M059J (cell line): Measurements from ENCODE around the gene IRAK1. TPM values are rescaled to one million over a fixed set of nuclear protein-coding genes. Genes with fewer than 3 reads are reported as not detected.

Source experiments
- DNase-seq: peaks from one replicate; pipeline ENCODE4 v3.0.0-alpha.2; 2012; ENCODE audit warnings: low read depth
- total RNA-seq: library from RNA; depleted of rRNA; stranded (reverse); fragments of >200 nt; shearing (Covaris generic); gene quantifications from 2 replicates; pipeline ENCODE4 v1.2.3, GENCODE V29; 2014; rRNA removed

IRAK1 gene
- 89.3 and 152 TPM in 2 replicates for total RNA-seq

DNA sequence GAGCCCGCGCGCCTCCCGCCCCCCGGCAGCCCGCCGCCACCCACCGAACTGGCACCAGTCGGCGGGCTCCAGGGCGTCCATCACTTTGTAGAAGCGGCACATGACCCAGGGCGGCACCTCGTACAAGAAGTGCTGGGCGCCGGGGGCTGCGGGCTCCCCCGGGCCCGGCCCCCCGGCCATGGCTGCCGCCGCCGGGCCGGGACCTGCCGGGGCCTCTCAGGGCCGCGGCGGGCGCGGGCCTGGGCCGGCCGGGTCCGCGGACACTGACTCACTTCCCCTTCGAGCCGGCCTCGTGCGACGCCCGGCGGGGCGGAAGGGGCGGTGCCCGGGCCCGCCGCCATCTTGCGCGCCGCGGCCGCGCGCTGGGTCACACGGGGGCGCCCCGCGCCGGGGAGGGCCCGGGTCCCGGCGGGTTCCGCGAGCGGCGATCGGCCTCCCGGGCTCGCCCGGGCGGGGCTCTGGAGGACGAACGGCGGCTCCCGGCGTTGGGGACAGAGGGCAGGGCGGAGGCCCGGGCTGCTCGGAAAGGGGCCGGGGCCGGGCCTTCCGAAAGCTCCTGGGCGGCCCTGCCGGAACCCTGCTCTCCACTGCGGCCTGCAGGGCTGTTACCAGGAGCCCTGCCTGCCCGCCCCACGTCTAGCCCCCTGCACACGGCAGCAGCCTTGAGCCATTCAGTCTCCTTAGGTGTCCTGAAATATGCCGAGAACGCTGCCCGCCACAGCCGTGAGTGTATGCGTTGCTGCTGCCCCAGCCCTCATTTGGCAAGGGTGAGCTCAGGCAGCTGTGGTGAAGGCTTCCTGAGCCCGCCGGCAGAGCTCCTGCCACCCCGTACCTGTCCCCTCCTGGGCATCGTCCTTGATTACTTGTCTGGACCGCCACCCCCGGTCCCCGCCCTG is at the start of gene IRAK1:
Gene IRAK1, minus strand, starts transcription at position 270 of the 896 bp plus-strand sequence. Its CDS starts 90 bp downstream, at position 180.
- DNase-seq, result peak; percentile 74

DNA sequence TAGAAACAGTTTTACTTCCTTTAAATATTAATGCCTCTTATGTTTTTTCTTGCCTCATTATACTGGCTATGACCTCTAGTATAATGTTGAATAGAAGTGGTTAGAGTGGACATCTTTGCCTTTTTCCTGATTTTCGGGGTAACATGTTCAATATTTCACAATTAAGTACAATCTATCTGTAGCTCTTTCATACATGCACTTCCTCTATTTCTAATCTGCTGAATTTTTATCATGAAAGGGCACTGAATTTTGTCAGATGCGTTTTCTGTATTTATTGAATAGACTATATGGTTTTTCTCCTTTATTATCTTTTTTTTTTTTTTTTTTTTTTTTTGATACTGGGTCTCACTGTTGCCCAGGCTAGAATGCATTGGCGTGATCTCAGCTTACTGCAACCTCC is 48.9 kb upstream of the IRAK1 start:
- no peak for DNase-seq

DNA sequence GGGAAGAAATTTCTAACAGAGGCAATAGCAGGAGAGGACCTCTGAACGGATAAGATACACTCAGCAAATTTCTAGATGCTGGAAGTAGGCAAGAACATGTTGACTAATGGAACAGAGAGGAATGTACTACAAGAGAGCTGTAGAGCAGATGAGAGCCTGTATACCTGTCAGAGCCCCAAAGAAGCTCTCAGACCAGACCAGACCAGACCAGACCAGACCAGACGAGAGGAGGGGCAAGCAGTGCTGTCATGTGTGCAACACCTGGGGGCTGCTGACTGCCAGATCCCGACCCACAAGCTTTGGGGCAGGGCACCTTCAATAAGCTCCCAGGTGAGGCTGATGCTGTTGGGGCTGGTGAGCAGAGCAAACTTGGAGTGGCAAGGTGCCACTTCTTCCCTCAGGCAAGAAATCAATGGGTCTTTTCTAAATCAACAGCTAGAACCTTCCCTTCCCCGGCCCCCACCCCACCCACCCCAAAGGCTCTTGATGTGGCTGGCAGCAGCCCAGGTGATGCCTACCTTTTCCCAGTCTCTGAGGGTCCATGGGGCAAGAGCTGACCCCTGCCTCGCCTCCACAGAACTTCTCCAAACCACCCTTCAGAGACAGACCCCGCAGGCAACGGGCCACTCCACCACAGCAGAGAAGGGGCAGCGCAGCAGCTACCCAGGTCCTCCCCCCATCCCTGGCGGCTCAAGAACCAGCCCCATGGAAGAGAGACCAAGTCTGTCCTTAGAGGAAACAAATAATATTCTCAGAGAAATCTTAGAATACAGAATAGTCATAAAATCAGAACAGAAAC is 45.1 kb upstream of the IRAK1 start:
- no peak for DNase-seq

DNA sequence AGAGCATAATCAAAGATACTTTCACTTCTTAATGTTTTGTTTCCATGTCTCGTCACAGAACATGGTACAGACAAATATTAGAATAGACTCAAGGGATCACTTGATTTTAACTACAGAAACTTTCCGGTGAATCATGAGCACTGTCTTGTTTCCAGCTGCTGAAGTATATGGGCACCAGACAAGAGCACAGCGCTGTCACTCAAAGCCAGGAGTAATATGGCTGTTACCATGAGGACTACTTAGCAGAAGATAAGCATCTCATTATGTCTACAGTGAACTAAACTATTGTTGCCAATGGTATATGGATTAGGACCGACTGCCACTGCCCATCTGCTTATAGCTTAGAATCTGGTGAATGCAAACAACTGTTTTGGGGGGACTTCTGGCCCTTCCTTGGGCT is 43.5 kb upstream of the IRAK1 start:
- DNase-seq, result no peak

DNA sequence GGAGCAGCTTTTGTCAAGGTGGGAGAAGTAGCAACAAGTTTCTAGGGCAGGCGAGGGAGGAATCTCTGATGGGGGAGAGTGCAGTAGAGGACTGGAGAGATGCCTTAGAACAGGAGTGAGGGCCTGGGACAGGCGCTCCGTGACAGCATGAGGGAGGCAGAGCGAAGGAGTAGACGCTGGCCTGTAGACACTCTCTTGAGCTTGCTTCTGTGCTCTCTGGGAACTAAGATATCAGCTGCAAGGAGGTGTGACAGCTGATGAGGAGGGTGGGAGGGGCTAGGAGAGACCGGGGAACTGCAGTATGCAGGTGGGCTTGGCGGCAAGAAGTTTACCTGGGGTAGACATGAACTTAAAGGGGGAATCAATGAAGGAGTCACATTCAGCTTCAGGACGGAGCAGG is 42.1 kb upstream of the IRAK1 start:
- no peak for DNase-seq

DNA sequence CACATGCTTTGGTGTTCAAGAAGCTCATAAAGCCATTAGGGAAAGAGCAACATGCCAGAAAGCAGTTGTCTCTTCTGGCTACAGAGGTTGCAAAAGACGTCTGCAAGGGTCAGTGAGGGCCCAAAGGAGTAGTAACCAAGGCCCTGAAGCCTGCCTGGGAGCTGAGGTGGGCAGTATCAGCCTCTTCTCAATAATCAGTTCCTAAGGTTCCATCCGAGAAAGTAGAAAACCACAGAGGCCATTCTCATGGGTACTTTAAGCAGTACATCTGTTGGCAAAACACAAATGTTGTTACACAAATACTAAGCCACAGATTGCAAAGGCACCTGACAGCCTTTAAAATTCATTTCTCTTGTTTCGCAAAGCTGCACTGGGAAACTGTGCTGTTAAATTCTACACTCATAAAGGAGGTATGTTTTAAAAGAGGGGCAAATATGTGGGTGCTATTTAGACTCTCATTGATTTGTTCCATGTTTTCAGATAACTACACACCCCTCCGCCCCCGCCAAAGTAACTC is 40.1 kb upstream of the IRAK1 start:
- no peak for DNase-seq

DNA sequence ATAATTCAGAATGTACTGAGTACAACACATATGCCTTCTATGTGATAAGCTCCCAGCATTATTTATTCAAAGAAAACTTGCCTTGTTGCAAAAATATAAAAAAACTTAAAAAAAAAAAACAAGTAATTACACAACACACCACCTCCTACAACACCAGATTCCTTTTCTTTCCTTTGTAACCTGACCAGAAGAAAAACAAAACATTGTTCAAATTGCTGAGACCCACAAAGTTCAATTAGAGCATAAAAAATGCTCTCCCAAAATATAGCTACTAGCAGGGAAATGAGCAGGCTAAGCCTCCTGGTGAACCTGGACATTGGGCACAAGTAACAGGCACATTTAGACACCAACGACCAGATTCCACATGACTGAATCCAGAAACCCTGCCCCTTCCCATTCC is 39.5 kb upstream of the IRAK1 start:
- DNase-seq, result no peak

DNA sequence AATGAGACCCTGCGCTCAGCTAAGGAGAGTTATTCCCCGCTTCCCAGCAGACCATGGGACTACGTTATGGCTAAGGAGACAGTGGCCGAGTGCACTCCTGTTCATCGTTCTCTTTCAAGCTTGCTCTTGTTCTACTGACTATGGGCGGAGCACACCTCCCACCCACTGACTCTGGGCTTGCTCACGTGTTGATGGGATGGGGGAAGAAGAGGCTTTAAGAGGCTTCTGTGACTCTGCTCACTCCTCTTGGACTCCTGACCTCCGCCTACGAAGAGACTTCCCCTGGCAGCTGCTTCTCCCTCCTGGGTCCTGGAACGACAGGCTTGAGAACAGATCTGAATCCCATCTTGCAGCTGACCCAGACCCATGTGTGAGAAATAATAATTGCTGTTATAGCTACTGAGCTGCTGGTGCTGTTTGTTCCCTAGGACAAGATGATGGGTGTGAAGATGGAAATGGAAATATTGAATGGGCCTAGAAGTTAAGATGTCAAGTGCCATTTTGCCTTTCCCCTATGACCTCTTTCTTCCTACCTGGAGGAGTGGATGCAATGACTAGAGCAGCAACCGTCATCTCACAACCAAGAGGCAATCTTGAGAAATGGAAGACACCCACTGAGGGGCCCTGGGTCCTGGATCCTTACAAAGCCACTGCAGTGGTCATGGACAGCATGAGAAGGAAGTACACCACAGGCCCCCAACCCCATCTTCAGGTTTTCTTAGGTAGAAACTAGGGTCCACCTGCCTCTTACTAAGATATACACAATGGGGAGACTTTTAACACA is 38.7 kb upstream of the IRAK1 start:
- DNase-seq, result no peak

DNA sequence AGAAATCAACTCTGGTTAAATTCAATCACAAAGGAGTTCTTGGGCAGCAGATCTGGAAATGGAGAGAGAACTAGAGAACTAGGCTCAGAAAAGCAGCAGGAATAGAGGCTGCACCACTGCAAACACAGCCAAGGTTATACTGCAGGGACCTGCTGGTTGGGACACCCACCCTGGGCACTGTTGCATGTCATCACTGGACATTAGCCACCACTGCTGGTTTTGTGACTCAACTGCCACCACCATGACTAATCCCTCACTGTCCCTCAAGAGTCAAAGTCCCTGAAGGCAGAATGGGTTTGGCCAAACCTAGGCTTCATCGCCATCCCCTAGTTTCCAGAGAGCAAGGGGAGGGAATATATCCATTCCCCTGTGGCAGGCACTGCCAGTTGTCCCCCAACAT is 38.1 kb upstream of the IRAK1 start:
- peak; percentile 22 for DNase-seq

DNA sequence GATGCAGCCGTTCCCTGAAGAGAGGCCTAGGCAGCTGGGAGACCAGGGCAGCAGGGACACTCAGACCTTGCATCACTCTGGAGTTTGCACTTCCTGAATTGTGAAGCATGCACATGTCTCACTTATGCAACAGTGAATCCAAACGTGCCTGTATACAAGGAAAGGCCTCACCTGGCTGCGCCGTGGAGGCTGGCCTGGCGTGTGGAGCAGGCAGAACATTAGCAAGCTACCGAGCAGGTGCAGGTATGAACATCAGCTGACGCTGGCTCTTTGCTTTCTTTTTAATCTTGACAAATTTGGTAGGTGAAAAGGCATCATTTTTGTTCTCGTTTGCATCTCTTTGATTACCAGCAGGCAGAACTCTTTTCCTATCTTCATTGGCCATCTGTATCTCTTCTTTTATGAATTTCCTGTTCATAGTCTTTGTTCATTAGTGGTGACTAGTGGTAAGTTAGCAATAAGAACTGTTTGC is 37.1 kb upstream of the IRAK1 start:
- DNase-seq, result no peak

DNA sequence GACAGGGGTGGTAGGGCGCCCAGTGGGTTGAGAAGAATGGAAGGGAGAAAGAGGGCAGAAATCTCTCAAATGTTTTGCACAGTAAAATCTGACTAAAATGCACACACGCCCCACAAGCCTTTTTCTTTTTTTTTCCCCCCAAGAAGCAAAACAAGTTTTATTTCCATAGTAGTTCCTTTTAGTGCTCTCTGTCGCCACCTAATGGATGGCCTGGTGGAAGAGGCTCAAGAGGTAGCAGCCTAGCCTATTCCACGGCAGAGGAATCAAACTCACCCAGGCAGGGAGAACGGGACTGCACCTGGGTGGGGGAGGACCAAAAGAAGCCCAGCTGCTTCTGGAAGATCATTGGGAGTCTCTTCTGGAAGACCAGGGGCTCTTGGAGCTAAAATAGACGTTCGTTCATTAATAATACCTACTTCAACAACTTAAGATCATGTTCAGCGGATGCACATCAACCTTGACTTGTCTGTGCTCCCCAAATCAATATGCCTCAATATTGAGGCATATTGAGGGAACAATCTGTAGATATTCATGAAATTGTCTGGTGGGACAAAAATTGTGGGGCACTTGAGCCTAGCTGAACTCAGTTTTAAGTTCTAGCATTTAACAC is 31.6 kb upstream of the IRAK1 start:
- peak; percentile 62 for DNase-seq

DNA sequence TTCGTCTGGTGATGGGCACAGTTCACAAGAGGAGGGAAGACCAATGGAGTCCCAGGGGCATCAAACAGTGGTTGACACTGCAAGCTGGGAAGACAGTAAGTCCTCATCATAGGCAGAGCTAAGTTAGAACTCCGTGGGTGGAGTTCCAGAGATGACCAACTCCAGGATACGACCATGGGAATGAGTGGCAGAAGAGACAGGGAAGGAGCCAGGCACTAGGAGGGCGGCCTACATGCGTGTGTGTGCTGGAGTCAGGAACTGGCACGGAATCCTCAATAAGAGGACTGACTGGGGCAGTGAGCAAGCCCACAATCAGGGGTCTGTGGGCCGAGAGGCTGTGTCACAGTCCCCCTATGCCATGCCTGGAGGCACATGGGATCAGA is 30.4 kb upstream of the IRAK1 start:
- no peak for DNase-seq

DNA sequence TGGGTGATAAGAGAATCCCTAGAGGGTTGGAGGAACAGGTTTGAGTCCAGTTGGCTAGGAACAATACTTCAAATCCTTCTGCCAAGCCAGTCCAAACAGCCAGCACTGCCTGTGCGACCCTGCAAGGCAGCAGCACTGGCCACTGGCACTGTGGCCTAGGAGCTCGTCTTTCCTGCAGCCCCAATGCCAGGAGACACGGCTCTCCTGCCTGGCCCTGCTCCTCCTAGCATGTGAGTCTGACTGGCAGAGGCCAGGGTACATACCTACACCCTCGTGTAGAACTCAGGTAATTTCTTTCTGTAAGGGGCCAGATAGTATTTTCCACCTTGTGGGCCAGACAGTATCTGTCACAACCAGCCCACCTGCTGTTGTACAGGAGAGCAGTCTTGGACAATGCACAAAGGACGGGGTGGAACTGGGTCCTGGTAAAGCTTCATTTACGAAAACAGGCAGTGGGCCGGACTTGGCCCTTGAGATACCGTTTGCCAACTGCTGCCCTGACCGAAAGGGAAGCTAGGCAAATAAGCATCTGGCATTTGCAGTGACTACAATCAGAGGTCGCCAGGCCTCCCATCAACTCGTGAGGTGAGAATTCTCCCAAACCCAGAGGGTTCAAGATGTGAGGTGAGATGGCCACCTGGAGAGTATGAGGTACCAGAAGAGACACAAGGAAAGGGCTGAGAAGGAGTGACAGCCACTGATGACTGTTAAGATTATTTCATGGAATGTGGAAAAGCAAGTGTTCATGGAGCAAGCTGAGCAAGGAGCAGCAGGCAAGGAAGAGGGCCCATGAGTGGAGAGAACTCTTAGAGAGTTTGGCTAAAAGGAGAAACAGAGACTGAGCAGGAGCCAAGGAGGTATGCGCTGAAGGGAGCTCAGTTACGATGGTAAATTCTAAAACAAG is 29.8 kb upstream of the IRAK1 start:
- DNase-seq, result no peak

DNA sequence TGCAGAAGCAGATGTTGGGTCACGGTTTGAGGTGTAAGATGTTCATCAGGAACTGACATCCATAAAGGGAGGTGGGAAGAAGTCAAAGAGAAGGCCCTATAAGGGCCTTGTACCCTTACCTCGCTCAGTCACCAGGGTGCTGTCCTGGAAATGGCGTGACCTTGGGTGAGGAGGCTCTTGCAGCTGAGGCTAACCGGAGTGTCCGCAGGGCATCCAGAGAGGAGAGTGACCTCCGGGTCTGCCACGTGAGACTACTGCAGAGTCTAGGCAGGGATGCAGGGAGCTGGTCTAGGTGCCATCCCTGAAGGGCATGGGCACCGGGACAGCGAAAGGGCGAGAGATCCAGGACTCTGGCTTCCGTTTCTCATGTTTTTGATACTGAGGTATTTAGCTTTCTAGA is 28.7 kb upstream of the IRAK1 start:
- no peak for DNase-seq

DNA sequence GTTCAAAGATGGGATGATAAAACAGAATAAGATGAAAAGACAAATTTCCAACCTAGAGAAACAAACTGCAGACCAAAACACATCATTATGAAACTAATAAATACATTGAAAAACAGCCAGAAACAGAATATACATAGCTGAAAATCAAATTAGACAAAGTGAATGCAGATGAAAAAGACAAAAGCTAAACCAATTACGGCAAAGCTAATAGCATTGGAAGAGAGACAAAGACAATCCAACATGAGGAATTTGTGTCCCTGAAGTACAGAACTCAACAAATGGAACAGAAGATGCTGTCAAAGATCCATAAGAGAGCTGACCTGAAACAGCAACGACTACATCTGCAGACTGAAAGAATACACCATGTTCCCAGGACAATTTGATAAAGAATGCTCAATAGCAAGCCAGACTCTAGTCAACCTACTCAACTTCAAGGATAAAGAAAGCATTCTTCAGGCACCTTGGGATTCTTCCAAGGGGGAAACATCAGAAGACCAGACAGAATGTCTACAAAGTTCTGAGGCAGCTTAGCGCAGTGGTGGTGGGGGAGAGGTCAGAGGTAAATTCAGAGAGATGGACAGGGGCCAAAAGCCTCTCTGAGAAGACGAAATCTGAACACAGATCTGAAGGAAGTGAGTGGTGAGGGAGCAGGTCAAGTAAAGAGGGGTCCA is 27.4 kb upstream of the IRAK1 start:
- no peak for DNase-seq

DNA sequence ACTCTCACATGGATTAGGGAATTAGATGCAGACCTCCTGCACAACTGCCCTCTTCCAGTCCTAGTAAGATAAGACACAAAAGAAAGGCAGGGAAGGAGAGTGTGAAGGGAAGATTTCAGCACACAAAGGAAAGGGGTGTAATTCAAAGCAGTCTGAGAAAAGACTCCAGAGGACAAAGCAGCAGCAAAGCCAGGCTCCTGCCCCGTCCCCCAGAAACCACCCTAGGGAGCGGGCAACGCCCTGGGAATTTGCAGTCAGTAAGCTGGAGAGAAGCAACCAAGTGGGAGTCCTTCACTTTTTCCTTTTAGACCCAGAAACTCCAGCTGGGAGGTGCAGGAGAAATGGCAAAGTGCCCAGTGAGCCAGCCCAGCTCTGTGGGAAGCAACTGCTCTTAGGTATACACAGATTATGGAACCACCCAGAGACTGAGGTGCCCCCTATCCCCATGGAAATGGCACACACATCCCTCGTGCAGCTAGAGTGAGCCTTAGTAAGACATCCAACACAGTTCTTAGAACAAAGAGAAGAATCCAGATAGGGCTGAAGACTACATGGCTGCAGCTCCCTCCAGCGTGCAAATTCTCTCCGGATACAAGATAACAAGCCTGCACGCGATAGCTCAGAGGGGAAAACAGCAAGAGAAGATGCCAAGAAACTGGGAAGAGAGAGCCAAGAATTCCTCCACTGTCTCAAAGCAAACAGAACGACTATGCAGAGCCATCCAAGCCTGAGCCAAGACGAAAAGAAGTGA is 26.5 kb upstream of the IRAK1 start:
- DNase-seq, result peak; percentile 62

DNA sequence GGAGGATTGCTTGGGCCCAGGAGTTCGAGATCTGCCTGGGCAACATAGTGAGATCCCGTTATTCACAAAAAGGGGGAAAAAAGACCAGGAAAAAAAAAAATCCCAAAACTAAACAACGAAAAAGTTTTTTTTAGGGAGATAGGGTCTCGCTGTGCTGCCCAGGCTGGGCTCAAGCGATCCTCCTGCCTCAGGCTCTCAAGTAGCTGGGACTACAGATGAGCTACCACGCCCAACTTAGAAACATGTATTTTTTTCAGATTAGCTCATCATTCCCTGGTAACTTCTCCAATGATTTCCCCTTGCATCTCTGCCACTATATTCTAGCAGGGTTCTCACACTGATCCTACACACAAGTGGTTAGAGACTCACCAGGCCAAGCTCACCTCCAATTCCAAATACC is 24.4 kb upstream of the IRAK1 start:
- DNase-seq, result no peak

DNA sequence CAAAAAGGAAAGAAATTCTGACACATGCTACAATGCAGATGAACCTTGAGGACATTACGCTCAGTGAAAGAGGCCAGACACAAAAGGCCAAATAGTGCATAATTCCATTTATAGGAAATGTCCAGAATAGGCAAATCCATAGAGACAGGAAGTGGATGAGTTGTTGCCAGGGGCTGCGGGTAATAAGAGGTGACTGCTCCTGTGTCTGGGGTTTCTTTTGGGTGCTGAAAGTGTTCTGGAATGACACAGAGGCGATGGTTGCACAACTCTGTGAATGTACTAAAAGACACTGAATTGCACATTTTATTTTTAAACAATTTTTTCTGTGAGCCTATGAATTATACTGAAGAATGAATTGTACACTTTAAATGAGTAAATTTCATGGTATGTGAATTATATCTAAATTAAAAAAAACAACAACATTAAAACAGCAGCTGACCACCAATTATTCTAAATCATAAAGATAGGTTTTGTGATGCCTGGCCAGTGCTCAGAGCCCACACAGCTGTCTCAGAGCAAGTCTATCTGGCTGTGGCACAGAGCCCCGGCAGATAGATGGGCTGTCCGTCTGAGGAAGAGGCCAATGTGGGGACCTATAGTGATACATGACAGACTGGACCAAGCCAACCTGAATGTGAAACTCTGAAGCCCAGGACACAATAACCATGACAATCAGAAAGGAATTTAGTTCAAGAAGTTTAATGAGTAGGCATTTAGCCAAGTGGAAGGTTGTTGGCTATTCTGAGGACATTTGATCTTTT is 23.5 kb upstream of the IRAK1 start:
- peak; percentile 43 for DNase-seq
